ENCODE results near the gene SENP3.

- no peak for TF ChIP-seq EZH2 (IDR thresholded peaks at IDR 0.05; ENCODE audit: borderline replicate concordance, low read length)
- TF ChIP-seq CTCF (conservative IDR thresholded peaks at IDR 0.05 in 1 of 2, IDR thresholded peaks at IDR 0.05 in 1 of 2; ENCODE audit: extremely low read depth in 1 of 2, insufficient read depth in 1 of 2, low read depth in 1 of 2, low read length in 2 of 2) = no peak
These were observed 28.4 kb downstream of the SENP3 start, which contains the start of gene SOX15 for GRCh38 chr17:7589891-7590691.

All from mammary epithelial cell (primary cell).